BJ (cell line): ENCODE measurements around the gene IL2. TPM values are rescaled to one million over a fixed set of nuclear protein-coding genes. Genes with fewer than 3 reads are reported as not detected.

ENCODE experiments used
- CTCF ChIA-PET: fragments of 350-600 bp; formaldehyde crosslinking; extraction: SDS; loops from one replicate; lab custom pipeline; 2021; ENCODE audit warnings: antibody characterized with exemption, inconsistent platforms; lab: Yijun Ruan, JAX
- POLR2A ChIA-PET: fragments of 300-600 bp; sonication (Branson Sonifier 250); formaldehyde crosslinking; extraction: SDS; loops from one replicate; lab custom pipeline; 2021; ENCODE audit warnings: antibody characterized with exemption; lab: Charles Lee
- DNase-seq: peaks from one replicate; pipeline ENCODE4 v3.0.0-alpha.2; 2011; ENCODE audit warnings: low read depth
- H3K27me3 ChIP-seq: 2 replicates; pipeline ENCODE4 v1.6.0; 2011; ENCODE audit warnings: low read length; ENCODE audit not compliant: control insufficient read depth, insufficient read depth
- H3K36me3 ChIP-seq: 2 replicates; pipeline ENCODE4 v1.5.1; 2011; ENCODE audit warnings: low read length; ENCODE audit not compliant: control insufficient read depth, insufficient read depth
- H3K4me3 ChIP-seq: 2 replicates; pipeline ENCODE4 v1.5.1; 2011; ENCODE audit warnings: low read depth, mild to moderate bottlenecking, control low read depth, low read length
- polyA plus RNA-seq: library from polyadenylated mRNA; depleted of rRNA; stranded (reverse); fragments of >200 nt; gene quantifications from 2 replicates; pipeline ENCODE4 v1.2.3, GENCODE V29; 2011
- TF ChIP-seq, protein P1 (sequence below): IDR thresholded peaks from 2 replicates; pipeline ENCODE4 v1.5.1; 2011; ENCODE audit warnings: low read depth, mild to moderate bottlenecking, control low read depth, inconsistent platforms, low read length, moderate library complexity; ENCODE audit not compliant: insufficient read depth

IL2 gene
- polyA plus RNA-seq, 1 experiment, result not detected

- ChIA-PET POLR2A (no interaction called here), CTCF (no interaction called here)
- H3K27me3 ChIP-seq, result no peaks in the 10 kb centered on the region
- TF ChIP-seq, protein P1, sequence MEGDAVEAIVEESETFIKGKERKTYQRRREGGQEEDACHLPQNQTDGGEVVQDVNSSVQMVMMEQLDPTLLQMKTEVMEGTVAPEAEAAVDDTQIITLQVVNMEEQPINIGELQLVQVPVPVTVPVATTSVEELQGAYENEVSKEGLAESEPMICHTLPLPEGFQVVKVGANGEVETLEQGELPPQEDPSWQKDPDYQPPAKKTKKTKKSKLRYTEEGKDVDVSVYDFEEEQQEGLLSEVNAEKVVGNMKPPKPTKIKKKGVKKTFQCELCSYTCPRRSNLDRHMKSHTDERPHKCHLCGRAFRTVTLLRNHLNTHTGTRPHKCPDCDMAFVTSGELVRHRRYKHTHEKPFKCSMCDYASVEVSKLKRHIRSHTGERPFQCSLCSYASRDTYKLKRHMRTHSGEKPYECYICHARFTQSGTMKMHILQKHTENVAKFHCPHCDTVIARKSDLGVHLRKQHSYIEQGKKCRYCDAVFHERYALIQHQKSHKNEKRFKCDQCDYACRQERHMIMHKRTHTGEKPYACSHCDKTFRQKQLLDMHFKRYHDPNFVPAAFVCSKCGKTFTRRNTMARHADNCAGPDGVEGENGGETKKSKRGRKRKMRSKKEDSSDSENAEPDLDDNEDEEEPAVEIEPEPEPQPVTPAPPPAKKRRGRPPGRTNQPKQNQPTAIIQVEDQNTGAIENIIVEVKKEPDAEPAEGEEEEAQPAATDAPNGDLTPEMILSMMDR, result no peak
- no peaks in the 10 kb centered on the region for H3K36me3 ChIP-seq
- no peak for DNase-seq
- no peak overlapping the region for H3K4me3 ChIP-seq
Measured at GRCh38 chr4:122483481-122483880, 27.0 kb upstream of the IL2 start.

DNA sequence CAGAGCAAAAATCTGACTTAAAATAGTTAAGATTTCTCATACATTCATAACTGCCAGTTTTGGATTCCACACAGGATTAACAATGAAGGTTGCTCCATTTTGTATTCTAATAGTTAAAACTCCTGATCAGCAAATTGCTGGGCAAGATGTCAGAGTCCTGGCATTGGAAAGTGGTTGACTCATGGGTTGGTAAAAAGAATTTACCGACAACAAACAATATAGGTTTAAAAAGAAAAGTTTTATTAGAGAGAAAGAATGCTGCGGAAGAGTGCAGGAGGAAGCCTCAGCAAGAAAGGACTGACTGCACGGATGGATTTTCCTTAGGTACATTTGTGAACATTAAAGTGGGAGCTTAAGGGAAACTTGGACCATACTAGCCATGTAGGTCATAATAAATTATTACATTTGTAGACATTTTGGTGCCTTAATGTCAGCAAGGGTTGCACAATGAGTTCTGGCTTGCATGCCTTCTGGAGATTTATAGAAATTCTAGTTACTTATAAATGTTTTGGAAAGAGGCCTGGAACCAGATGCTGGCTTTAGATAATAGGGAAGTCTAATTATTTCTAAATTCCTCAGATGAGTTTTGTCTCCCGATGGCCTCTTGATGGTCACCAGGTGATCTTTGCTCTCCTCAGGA is 25.4 kb upstream of the IL2 start:
- POLR2A ChIA-PET, result no interaction called here
- TF ChIP-seq, protein P1, result no peak
- CTCF ChIA-PET, result no interaction called here
- Histone ChIP-seq H3K27me3 (no peaks in the 10 kb centered on the region), H3K36me3 (no peaks in the 10 kb centered on the region), H3K4me3 (no peak overlapping the region)
- DNase-seq, result peak; percentile 76

DNA sequence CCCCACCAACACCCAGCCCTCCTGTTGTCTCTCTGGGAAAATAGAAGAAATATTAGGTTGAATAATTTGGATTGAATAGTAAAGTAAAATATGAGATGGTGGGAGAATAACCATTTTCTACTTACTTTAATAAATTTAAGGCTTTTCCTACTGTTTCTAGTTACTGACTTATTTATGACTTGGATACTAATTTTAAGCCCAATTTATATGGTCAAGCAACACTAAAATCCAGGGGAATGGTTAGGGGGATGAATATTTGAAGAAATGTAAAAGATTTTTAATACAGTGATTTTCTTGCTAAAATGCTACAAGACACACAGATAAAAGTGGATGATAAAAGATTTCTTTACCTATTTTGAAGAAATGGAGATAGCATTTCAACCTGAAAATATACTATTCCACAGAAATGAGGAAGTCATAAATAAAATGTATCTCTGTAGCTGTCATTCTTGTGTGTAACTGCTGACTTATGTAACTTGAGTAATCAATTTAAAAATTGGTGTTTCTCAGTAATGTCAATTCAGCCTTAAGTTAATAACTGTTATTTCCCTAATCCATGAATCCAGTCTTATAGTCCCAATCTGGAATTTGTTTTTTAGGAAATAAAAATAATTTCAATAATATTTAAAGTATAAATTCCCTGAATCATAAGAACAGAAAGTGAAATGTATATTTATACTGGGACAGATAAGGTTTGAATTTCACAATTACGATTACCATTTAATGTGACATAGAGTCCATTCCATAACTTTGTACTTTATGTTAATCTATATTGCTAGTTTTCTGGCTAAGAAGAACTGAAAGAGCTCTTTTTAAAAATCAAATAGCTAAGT is 24.3 kb upstream of the IL2 start:
- no peak for DNase-seq
- TF ChIP-seq, protein P1, result no peak
- no peaks in the 10 kb centered on the region for H3K27me3 ChIP-seq
- H3K4me3 ChIP-seq, result no peak overlapping the region
- ChIA-PET POLR2A (no interaction called here), CTCF (no interaction called here)
- no peaks in the 10 kb centered on the region for H3K36me3 ChIP-seq

DNA sequence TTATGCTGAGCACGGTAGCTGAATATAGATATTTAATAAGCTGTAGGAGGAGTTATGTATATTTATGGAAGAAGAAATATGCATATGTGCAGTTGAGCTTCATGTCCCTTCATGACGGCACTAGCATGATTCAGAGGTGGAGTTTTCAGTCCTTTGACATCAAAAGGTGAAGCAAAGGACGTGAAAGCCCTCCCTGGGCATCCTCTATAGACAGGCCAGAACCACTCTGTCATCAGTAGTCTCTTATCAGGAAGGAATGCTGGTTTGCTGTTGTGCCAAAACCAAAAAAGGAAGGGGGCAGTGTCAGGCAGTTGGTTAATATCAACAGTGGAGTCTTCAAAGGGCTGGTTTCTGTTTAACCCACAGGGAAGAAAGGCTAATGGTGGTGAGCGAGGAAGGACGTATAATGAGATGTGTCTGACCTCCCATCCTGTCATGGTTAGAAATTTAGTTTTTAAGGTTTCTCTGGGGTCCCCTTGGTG is 23.5 kb upstream of the IL2 start:
- DNase-seq, result no peak

DNA sequence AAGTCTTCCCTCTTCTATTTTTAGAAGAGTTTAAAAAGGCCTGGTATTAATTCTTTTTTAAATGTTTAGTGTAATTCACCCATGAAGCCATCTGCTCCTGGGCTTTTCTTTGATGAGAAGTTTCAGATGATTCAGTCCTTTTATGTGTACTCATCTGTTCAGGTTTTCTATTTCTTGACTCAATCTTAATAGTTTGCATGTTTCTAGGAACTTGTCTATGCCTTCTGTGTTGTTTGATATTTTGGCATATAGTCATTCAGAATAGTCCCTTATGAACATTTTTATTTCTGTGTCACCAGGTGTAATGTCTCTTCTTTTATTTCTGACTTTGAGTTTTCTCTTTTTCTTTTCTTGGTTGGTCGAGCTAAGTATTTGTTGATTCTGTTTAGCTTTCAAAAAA is 20.2 kb upstream of the IL2 start:
- ChIA-PET POLR2A (no interaction called here), CTCF (no interaction called here)
- Histone ChIP-seq H3K36me3 (no peaks in the 10 kb centered on the region), H3K27me3 (no peaks in the 10 kb centered on the region), H3K4me3 (no peak overlapping the region)
- no peak for DNase-seq
- TF ChIP-seq, protein P1, result no peak

More for the DNA sequence above, 23.5 kb upstream of the IL2 start:
- Histone ChIP-seq H3K27me3 (no peaks in the 10 kb centered on the region), H3K36me3 (no peaks in the 10 kb centered on the region), H3K4me3 (no peak overlapping the region)
- TF ChIP-seq, protein P1, result no peak
- ChIA-PET POLR2A (no interaction called here), CTCF (no interaction called here)
